ENCODE data around the gene MYOD1.

GRCh38 chr11:17751558-17751957 lies 32.2 kb downstream of the MYOD1 start:
- TF ChIP-seq CTCF (IDR thresholded peaks at IDR 0.05) = no peak
- TF ChIP-seq POLR2AphosphoS5 (IDR thresholded peaks at IDR 0.05) = no peak
- no peak for TF ChIP-seq POLR2A (IDR thresholded peaks at IDR 0.05; ENCODE audit: low read depth)
- no peak for TF ChIP-seq EP300 (IDR thresholded peaks at IDR 0.05)

Measured in esophagus muscularis mucosa (tissue), 4 donors.